ENCODE data around the gene OAS1. TPM values are rescaled to one million over a fixed set of nuclear protein-coding genes. Genes with fewer than 3 reads are reported as not detected.
"Not testable (repeated sequence)": the region's sequence is repeated elsewhere in the genome, so short reads cannot be mapped to it uniquely, and the experiment has no call there.

OAS1 gene
- total and polyA plus RNA-seq, 2 donors (not counting 3 experiments of a cell fraction or from before 2014, with no cell fraction given) = 5.7 to 6.4 TPM

- H3K4me1 ChIP-seq (ENCODE audit: control insufficient read depth, extremely low read depth, insufficient read depth, low read length) = no peaks in the 10 kb centered on the region
Observed at GRCh38 chr12:112913038-112913688, 6.4 kb downstream of the OAS1 start.

GRCh38 chr12:112913888-112914287 is 7.1 kb downstream of the OAS1 start:
- H3K4me1 ChIP-seq (ENCODE audit: control insufficient read depth, extremely low read depth, insufficient read depth, low read length); POLR2A ChIA-PET; H3K36me3 ChIP-seq (ENCODE audit: control insufficient read depth in 2 of 2, extremely low read depth in 1 of 2, insufficient read depth in 2 of 2, low read length in 2 of 2); H3K9ac ChIP-seq (replicated peaks; ENCODE audit: extremely low read depth, insufficient read depth, low read length); H3K79me2 ChIP-seq (ENCODE audit: control insufficient read depth, insufficient read depth, low read length); DNase-seq (ENCODE audit: low read depth, low spot score); dilution Hi-C loops (cut with MboI; ENCODE audit: extremely low pct_ligation_motif_present, low sequenced_read_pairs); intact Hi-C loops (cut with micrococcal nuclease); H4K20me1 ChIP-seq (replicated peaks; ENCODE audit: control insufficient read depth, extremely low read depth, insufficient read depth, low read length); H3K9me1 ChIP-seq (replicated peaks; ENCODE audit: control insufficient read depth, extremely low read depth, insufficient read depth, low read length); H3K27ac ChIP-seq (ENCODE audit: insufficient read depth, low read depth, low read length); H3K27me3 ChIP-seq (ENCODE audit: control insufficient read depth in 2 of 2, insufficient read depth in 2 of 2, low read length in 2 of 2); H3K4me2 ChIP-seq (ENCODE audit: insufficient read depth, low read length); FAIRE-seq; H2AFZ ChIP-seq (ENCODE audit: low read depth, low read length); H3K9me3 ChIP-seq (replicated peaks; ENCODE audit: control insufficient read depth, insufficient read depth, low read length); H3K4me3 ChIP-seq (replicated peaks in 1 of 3; ENCODE audit: insufficient read depth in 1 of 3, low read depth in 1 of 3, low read length in 3 of 3); BruUV-seq (replicated peaks): not testable (repeated sequence)
- CTCF ChIA-PET = interaction anchor here (1.9 kb wide), 1 partner anchor 79 kb away, joined by 6 read pairs; no protein-coding TSS in a partner anchor

More at GRCh38 chr12:112913038-112913688, 6.4 kb downstream of the OAS1 start:
- Histone ChIP-seq H3K36me3 (ENCODE audit: control insufficient read depth in 2 of 2, extremely low read depth in 1 of 2, insufficient read depth in 2 of 2, low read length in 2 of 2) (no peaks in the 10 kb centered on the region), H3K27ac (ENCODE audit: insufficient read depth, low read depth, low read length) (no peak overlapping the region), H3K9me1 (replicated peaks; ENCODE audit: control insufficient read depth, extremely low read depth, insufficient read depth, low read length) (no peaks in the 10 kb centered on the region), H3K27me3 (ENCODE audit: control insufficient read depth in 2 of 2, insufficient read depth in 2 of 2, low read length in 2 of 2) (no peaks in the 10 kb centered on the region), H3K4me3 (replicated peaks in 1 of 3; ENCODE audit: insufficient read depth in 1 of 3, low read depth in 1 of 3, low read length in 3 of 3) (no peak overlapping the region), H2AFZ (ENCODE audit: low read depth, low read length) (no peak overlapping the region), H3K4me2 (ENCODE audit: insufficient read depth, low read length) (no peak overlapping the region), H3K79me2 (ENCODE audit: control insufficient read depth, insufficient read depth, low read length) (no peaks in the 10 kb centered on the region), H4K20me1 (replicated peaks; ENCODE audit: control insufficient read depth, extremely low read depth, insufficient read depth, low read length) (no peaks in the 10 kb centered on the region), H3K9ac (replicated peaks; ENCODE audit: extremely low read depth, insufficient read depth, low read length) (no peak overlapping the region), H3K9me3 (replicated peaks; ENCODE audit: control insufficient read depth, insufficient read depth, low read length) (no peaks in the 10 kb centered on the region)
- BruUV-seq (replicated peaks) = no TSS peak
- intact Hi-C loops (cut with micrococcal nuclease) (no loop called here), dilution Hi-C loops (cut with MboI; ENCODE audit: extremely low pct_ligation_motif_present, low sequenced_read_pairs) (no loop called here)
- no peak for TF ChIP-seq GATA2 (IDR thresholded peaks at IDR 0.05; ENCODE audit: insufficient read depth, insufficient read length, low read depth, low read length)
- no peak for TF ChIP-seq MAX (IDR thresholded peaks at IDR 0.05; ENCODE audit: insufficient read depth, insufficient read length)
- no peak for TF ChIP-seq POLR2AphosphoS5 (IDR thresholded peaks at IDR 0.05; ENCODE audit: insufficient read depth, low read depth, low read length)
- TF ChIP-seq POLR2A (IDR thresholded peaks at IDR 0.05; ENCODE audit: low read depth, low read length) = no peak
- DNase-seq (ENCODE audit: low read depth, low spot score) = no peak
- POLR2A ChIA-PET = no interaction called here
- no peak for FAIRE-seq
- CTCF ChIA-PET = interaction anchor here (1.9 kb wide), 1 partner anchor 80 kb away, joined by 6 read pairs; no protein-coding TSS in a partner anchor

All from endothelial cell of umbilical vein (primary cell).